ENCODE measurements around the gene HEPN1.
"Not testable (repeated sequence)": the region's sequence is repeated elsewhere in the genome, so short reads cannot be mapped to it uniquely, and the experiment has no call there.

Gene HEPN1

GRCh38 chr11:124938970-124939369, 19.9 kb downstream of the HEPN1 start:
- in situ Hi-C loops (cut with HindIII; ENCODE audit: low sequenced_read_pairs) = no loop called here

DNA sequence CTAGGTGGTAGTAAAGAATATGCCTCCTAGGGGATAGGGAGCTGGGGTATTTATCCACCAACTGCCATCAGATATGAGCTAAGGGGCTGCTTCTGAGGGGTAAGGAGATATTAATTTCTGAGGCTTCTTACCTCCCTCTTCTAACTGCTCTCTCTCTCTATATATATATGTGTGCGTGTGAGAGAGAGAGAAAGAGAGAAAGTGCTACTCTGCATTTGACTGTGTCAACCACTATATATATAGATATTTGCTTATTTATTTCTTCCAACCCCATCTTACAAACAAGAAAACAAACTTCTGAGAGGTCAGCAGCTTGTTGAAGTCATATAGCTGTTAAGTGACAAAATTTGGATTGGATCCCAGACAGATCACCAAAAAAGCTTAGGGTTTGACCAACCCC, 22.7 kb downstream of the HEPN1 start:
- in situ Hi-C loops (cut with HindIII; ENCODE audit: low sequenced_read_pairs) = no loop called here

GRCh38 chr11:124942466-124943253, 23.6 kb downstream of the HEPN1 start:
- in situ Hi-C loops (cut with HindIII; ENCODE audit: low sequenced_read_pairs) = no loop called here

GRCh38 chr11:124943254-124943616, 24.2 kb downstream of the HEPN1 start:
- in situ Hi-C loops (cut with HindIII; ENCODE audit: low sequenced_read_pairs) = no loop called here

- in situ Hi-C loops (cut with HindIII; ENCODE audit: low sequenced_read_pairs) = no loop called here
These were observed 24.7 kb downstream of the HEPN1 start for GRCh38 chr11:124943741-124944140.

- in situ Hi-C loops (cut with HindIII; ENCODE audit: low sequenced_read_pairs) = no loop called here
These were observed 25.5 kb downstream of the HEPN1 start for GRCh38 chr11:124944565-124944964.

DNA sequence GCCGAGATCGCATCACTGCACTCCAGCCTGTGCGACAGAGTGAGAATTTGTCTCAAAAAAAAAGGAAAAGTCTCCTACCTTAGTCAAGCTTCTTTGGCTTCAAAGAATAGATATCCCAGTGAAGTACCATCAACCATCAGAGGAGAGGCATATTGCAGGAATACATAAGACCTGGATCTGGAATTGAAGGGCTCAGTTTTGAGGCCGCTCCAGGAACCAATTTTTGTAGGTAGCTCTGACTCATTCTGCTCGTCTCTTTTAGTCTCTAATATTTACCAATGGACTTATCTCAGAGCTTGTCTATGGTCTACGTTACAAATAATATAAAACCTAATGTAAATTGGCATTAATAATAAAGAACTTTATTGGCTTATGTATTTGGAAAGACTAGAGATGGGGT, 26.8 kb downstream of the HEPN1 start:
- in situ Hi-C loops (cut with HindIII; ENCODE audit: low sequenced_read_pairs) = no loop called here

DNA sequence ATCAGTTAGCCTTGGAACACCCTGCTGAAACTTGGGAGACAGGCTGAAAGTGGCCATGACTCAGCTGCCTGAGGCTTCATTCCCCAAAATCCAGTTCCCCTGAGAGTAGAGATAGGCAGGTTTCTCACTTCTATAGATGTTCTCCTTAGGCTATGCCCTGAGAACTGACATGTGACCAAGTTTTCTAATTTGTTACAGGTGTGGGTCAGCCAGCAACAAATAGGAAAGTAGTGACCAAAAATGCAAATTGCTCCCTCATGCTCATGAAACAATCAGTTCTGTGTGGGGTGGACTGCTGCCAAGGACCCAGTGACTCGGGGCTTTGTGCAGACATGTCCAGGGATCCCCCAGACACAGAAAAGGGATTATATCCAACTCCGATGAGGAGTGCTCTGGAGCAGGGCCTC, 27.7 kb downstream of the HEPN1 start:
- in situ Hi-C loops (cut with HindIII; ENCODE audit: low sequenced_read_pairs) = no loop called here

DNA sequence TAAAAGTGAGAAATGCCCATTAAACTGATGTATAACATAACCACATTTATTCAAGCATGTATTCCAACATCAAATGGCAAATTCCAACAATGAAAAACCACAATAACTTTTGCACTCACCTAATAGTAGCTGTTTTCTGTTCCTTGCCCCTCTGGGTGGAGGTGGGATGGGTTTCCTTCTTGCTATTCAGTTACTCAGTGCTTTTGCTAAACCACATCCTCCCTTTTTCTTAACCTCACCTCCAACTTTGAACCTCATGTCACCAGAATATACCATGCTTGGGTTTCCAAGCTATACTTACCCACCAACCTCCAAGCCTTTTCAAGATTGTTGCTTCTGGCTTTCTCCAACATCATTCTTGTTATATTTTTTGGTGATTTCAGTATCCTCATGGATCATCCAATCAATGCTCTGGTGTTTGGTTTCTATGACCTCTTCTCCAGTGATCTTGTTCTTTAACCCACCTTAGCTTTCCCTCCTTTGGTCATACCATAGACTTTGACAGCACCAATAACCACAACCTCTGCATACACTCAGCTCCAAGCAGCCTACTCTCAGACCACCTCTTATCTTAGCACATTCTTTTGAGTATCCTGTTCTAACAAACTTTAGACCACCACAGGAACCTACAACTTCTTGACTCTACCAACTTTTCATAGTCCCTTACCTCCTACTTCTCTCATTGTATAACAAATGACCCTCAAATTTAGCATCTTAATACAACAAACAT, 31.7 kb downstream of the HEPN1 start:
- in situ Hi-C loops (cut with HindIII; ENCODE audit: low sequenced_read_pairs) = no loop called here

DNA sequence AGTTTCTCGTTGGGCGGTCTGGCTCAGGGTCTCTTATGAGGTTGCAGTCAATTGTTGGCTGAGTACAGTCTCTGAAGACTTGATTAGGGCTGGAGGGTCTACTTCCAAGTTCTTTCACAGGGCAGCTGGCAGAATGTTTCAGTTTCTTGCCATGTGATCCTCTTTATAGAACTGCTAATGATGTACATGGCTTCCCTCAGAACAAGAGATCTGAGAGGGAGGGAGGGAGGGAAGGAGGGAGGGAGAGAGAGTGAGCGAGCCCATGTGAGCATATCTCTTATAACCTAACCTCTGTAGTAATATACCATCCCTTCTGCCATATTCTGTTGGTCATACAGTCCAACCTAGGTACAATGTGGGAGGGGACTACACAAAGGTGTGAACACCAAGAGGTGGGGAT, 32.3 kb downstream of the HEPN1 start:
- in situ Hi-C loops (cut with HindIII; ENCODE audit: low sequenced_read_pairs) = no loop called here

DNA sequence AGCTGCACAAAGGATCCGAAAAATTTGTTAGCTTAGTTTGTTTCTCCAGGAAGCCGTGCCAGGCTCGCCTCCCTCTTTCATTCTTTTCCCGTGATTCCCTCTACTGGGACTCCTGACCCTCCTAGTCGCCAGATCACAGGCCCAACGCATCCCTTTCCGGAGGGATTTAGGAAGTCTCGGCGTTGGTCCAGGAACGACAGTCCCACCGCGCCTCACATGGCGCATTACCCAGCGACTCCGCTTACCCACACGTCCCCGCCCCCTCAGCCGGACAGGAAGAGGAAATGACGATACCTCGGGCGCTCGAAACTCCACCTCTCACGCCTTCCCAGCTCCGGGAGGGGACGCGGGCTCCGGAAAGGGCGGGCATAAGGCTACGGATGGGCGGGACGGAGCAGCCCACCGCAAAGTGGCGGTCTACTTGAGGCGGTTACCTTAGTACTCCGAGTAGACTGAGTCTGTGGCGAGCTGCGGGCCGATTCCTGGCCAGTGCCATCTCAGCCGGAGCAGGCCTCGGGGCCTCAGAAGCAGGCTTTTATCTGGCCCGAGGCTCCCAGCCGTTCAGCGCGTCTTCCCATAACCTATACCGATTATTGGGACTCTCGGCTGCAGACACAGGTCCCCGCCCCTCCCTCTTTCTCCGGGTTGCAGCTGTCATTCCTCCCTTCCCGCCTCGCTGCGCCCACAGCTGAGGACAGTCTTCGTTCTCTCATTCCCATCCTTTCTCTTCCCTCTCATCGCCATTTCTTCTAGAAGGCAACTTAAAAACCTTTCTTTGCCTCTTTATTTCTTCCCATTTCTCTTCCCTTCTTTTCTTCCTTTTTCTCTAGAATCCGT, 34.9 kb downstream of the HEPN1 start, which contains the start of gene CCDC15:
Gene CCDC15, plus strand, starts transcription at position 450 of the 837 bp plus-strand sequence. CDS start 531 bp downstream, outside the sequence.
- in situ Hi-C loops (cut with HindIII; ENCODE audit: low sequenced_read_pairs) = no loop called here

GRCh38 chr11:124954590-124954955, 35.5 kb downstream of the HEPN1 start:
- in situ Hi-C loops (cut with HindIII; ENCODE audit: low sequenced_read_pairs) = no loop called here

DNA sequence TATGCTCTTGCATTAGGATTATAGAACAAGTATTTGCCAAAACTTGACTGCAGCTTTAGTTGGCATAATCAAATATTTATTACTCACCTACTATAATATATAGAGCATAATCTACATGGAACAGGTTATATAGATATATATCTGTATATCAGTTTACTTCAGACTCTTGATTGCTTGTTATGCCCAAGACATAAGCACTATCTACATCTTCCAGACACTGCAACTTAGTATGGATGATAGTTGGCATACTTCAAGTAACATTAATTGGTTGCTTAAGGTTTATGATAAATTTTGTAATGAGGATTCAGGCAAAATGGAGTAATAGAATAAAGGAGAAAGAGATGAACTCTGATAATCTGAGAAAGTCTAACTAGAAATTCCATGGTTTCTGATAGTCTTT, 36.0 kb downstream of the HEPN1 start:
- in situ Hi-C loops (cut with HindIII; ENCODE audit: low sequenced_read_pairs) = no loop called here

- in situ Hi-C loops (cut with HindIII; ENCODE audit: low sequenced_read_pairs) = no loop called here
These were observed 43.0 kb downstream of the HEPN1 start for GRCh38 chr11:124961972-124962609.

DNA sequence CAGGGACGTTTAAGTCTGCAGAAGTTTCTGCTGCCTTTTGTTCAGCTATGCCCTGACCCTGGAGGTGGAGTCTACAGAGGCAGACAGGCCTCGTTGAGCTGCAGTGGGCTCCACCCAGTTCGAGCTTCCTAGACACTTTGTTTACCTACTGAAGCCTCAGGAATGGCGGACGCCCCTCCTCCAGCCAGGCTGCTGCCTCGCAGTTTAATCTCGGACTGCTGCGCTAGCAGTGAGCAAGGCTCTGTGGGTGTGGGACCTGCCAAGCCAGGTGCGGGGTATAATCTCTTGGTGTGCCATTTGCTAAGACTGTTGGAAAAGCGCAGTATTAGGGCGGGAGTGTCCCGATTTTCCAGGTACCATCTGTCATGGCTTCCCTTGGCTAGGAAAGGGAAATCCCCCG, 49.1 kb downstream of the HEPN1 start:
- in situ Hi-C loops (cut with HindIII; ENCODE audit: low sequenced_read_pairs) = not testable (repeated sequence)

All from DLD1 (cell line).